HepG2 (cell line): ENCODE data around the gene PLEKHG4B. TPM values are rescaled to one million over a fixed set of nuclear protein-coding genes. Genes with fewer than 3 reads are reported as not detected.

ENCODE experiments used
- ATAC-seq: fragments of 200-7000 bp; cut with Tn5 transposase; 3 replicates; pipeline ENCODE4 v1.9.1; 2020; ENCODE audit warnings: mild to moderate bottlenecking, moderate library complexity
- BruUV-seq: library from RNA; stranded (reverse); fragments of 400-500 nt; replicated peaks from 2 replicates; lab custom pipeline; 2021; lab: Mats Ljungman, UMichigan
- CTCF ChIA-PET: fragments of 300-600 bp; formaldehyde crosslinking; extraction: SDS; loops from one replicate; lab custom pipeline; 2021; ENCODE audit warnings: low total read pairs, inconsistent platforms, low intra/inter-chr PET ratio; lab: Yijun Ruan, JAX
- POLR2A ChIA-PET: fragments of 350-600 bp; sonication (Branson Sonifier 250); formaldehyde crosslinking; loops from one replicate; lab custom pipeline; 2020; ENCODE audit warnings: antibody characterized with exemption, inconsistent platforms; lab: Yijun Ruan, JAX
- DNase-seq: peaks from one replicate; pipeline ENCODE4 v3.0.0-alpha.2; 2015; ENCODE audit warnings: low spot score
- FAIRE-seq: peaks from 3 replicates; lab custom pipeline; 2011; peaks lifted over from hg19 to GRCh38; lab: Jason Lieb, UNC
- H2AFZ ChIP-seq: one replicate; pipeline ENCODE4 v1.6.1; 2011; ENCODE audit warnings: low read length, inconsistent platforms
- H3K27ac ChIP-seq: fragments of 300-600 bp; 3 replicates; pipeline ENCODE4 v1.8.0; 2011; ENCODE audit warnings: mixed run types, mild to moderate bottlenecking, mixed read lengths, low read length, inconsistent platforms; ENCODE audit not compliant: insufficient read depth; ENCODE audit errors: extremely low read length
- H3K27me3 ChIP-seq, 2 experiments: fragments of 200-600 bp in 1 of 2; 2 replicates in 1 of 2; 3 replicates in 1 of 2; pipeline versions ENCODE4 v1.6.0 to v1.8.0; 2011; ENCODE audit warnings: low read length in 2 of 2, mild to moderate bottlenecking in 2 of 2, moderate library complexity in 2 of 2, inconsistent platforms in 1 of 2; ENCODE audit not compliant: insufficient read depth in 2 of 2, control insufficient read depth in 1 of 2
- H3K36me3 ChIP-seq, 2 experiments: fragments of 200-600 bp in 1 of 2; replicated peaks in 1 of 2; 2 replicates in 1 of 2; 3 replicates in 1 of 2; pipeline versions ENCODE4 v1.5.1 to v1.8.0; 2011; ENCODE audit warnings: low read length in 2 of 2, inconsistent platforms in 1 of 2; ENCODE audit not compliant: insufficient read depth in 2 of 2, control insufficient read depth in 1 of 2
- H3K4me1 ChIP-seq: 2 replicates; pipeline ENCODE4 v1.5.1; 2012; ENCODE audit warnings: low read length, inconsistent platforms; ENCODE audit not compliant: insufficient read depth
- H3K4me2 ChIP-seq: 2 replicates; pipeline ENCODE4 v1.6.0; 2011; ENCODE audit warnings: low read depth, low read length, inconsistent platforms
- H3K4me3 ChIP-seq, 3 experiments: fragments of 200-600 bp in 1 of 3; sonication (generic), shearing (Covaris generic) in 1 of 3; replicated peaks in 1 of 3; 2 replicates each; pipeline ENCODE4 v1.5.1; 2011 to 2016; ENCODE audit warnings: low read length in 3 of 3, inconsistent platforms in 2 of 3, low read depth in 2 of 3, mild to moderate bottlenecking in 2 of 3, control low read depth in 1 of 3, mixed read lengths in 1 of 3; ENCODE audit not compliant: insufficient read depth in 1 of 3
- H3K79me2 ChIP-seq: one replicate; pipeline ENCODE4 v1.6.1; 2011; ENCODE audit warnings: low read length, inconsistent platforms; ENCODE audit not compliant: insufficient read depth
- H3K9ac ChIP-seq: 2 replicates; pipeline ENCODE4 v1.6.0; 2011; ENCODE audit warnings: mild to moderate bottlenecking, low read depth, low read length, inconsistent platforms; ENCODE audit not compliant: insufficient read depth
- H3K9me3 ChIP-seq: 2 replicates; pipeline ENCODE4 v1.5.1; 2012; ENCODE audit warnings: mild to moderate bottlenecking, low read length
- H4K20me1 ChIP-seq: 2 replicates; pipeline ENCODE4 v1.6.0; 2011; ENCODE audit warnings: inconsistent platforms, mild to moderate bottlenecking, low read length, moderate library complexity; ENCODE audit not compliant: insufficient read depth
- CENPX ChIP-seq: sonication (generic); formaldehyde crosslinking; IDR thresholded peaks from 2 replicates; pipeline ENCODE4 v1.9.0; 2021; ENCODE audit warnings: mild to moderate bottlenecking, missing genetic modification reagents, moderate library complexity
- TEAD2 ChIP-seq: sonication (generic); formaldehyde crosslinking; IDR thresholded peaks from 2 replicates; pipeline ENCODE4 v1.9.0; 2021; ENCODE audit warnings: missing genetic modification reagents
- ZFP90 ChIP-seq: sonication (generic); formaldehyde crosslinking; IDR thresholded peaks from 2 replicates; pipeline ENCODE4 v1.8.0; 2022; ENCODE audit warnings: missing genetic modification reagents, mild to moderate bottlenecking, inconsistent platforms, borderline replicate concordance
- ZNF263 ChIP-seq: sonication (generic); formaldehyde crosslinking; IDR thresholded peaks from 2 replicates; pipeline ENCODE4 v1.4.0; 2020; ENCODE audit warnings: missing genetic modification reagents
- WGBS: methylation state at CpG from one replicate; pipeline ENCODE4 v1.1.6; 2017; ENCODE audit warnings: low lambda C conversion rate; 5-methylcytosine and 5-hydroxymethylcytosine counted together
- in situ Hi-C: cut with HindIII; loops from 2 replicates; pipeline ENCODE4 v1.10.0; 2017; ENCODE audit warnings: low pct_unique_long_range_greater_than_20kb; ENCODE audit not compliant: extremely low pct_ligation_motif_present
- intact Hi-C: fragments of 100-400 bp; cut with micrococcal nuclease; formaldehyde crosslinking; loops from one replicate; pipeline ENCODE4 v1.10.0; 2022; ENCODE audit not compliant: unreplicated experiment
- polyA plus RNA-seq, 8 experiments: library from polyadenylated mRNA; depleted of rRNA in 3 of 8; stranded (reverse) in 7 of 8; unstranded in 1 of 8; fragments of >200 nt; fragmentation: Illumina TruSeq in 4 of 8; extraction: Trizol in 4 of 8; gene quantifications; 2 replicates each; pipeline versions ENCODE4 v1.2.1 to v1.2.3, GENCODE V29; 2011 to 2016; ENCODE audit warnings: low read depth in 4 of 8, missing spikeins in 1 of 8, mixed read lengths in 1 of 8; ENCODE audit not compliant: insufficient read depth in 1 of 8
- total RNA-seq, 5 experiments: library from RNA; depleted of rRNA; stranded (reverse); fragments of >200 nt; fragmentation: Illumina TruSeq; extraction: Trizol; gene quantifications; 2 replicates each; pipeline ENCODE4 v1.2.3, GENCODE V29; 2016; ENCODE audit warnings: low read depth in 1 of 5

The PLEKHG4B gene
- total and polyA plus RNA-seq, 2 of the 13 experiments (the other 11 are each of a cell fraction or from before 2014, with no cell fraction given): 0.09 TPM; not detected in 1

DNA sequence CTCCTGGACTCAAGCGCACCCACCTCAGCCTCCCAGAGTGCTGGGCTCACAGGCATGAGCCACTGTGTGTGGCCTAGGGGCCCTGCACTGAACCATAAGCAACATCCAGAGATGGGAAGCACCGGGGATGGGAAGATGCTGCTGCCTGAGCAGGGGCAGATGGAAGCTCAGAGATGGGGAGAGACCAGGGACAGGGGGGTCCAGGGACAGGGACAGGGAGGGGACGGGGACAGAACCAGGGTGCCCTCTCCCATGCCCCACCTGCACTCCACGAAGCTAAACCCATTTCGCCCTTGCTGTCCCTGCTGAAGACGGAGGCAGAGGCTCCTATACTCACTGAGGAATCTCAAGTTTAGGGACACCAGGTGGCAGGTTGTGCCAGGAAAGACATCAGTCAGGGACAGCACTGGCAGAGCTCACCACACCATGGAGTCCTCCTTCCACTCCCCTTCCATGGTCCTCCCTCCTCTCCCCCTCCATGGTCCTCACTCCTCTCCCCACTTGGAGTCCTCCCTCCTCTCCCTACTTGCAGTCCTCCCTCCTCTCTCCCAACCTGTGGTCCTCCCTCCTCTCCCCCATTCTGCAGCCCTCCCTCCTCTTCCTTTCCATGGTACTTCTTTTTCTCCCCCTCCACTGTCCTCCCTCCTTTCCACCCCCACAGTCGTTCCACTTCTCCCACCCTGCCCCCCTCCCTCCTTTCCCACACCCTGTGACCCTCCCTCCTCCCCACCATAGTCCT is 53.8 kb downstream of the PLEKHG4B start:
- Histone ChIP-seq H2AFZ (no peak overlapping the region), H3K27me3 (peaks cover 3 to 28% of the 10 kb centered on the region in 2 experiments; a peak in 3 of 5 replicates), H3K9me3 (peaks cover 14% of the 10 kb centered on the region), H3K27ac (no peak overlapping the region), H3K36me3 (no peaks in the 10 kb centered on the region), H3K9ac (no peak overlapping the region), H3K79me2 (no peaks in the 10 kb centered on the region), H3K4me3 (no peak overlapping the region), H3K4me1 (no peaks in the 10 kb centered on the region), H4K20me1 (no peaks in the 10 kb centered on the region), H3K4me2 (no peak overlapping the region)
- 11% methylated on average over 5 of the region's 7 CpGs for WGBS
- no peak for ATAC-seq
- intact Hi-C loops: no loop called here
- peak; percentile 59 for TF ChIP-seq ZNF263 (CRISPR knock-in tag)
- TF ChIP-seq ZFP90 (CRISPR knock-in tag): no peak
- TF ChIP-seq CENPX (CRISPR knock-in tag): no peak
- ChIA-PET POLR2A (no interaction called here), CTCF (no interaction called here)
- FAIRE-seq: no peak
- no peak for DNase-seq
- in situ Hi-C loops: no loop called here
- BruUV-seq: no TSS peak

DNA sequence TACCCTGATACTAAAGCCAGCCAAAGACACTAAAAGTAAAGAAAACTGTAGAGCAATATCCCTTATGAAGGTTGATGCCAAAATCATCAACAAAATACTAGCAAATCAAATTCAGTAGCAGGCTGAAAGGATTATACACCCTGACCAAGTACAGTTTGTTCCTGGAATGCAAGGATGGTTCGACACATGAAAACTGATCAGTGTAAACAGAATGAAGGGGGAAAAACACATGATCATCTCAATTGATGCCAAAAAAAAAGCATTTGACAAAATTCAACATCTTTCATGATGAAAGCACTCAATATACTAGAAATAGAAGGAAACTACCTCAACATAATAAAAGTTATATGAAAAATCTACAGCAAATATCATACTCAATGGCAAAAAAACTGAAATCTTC is 55.8 kb downstream of the PLEKHG4B start:
- H3K4me2 ChIP-seq: no peak overlapping the region
- BruUV-seq: no TSS peak
- TF ChIP-seq TEAD2 (CRISPR knock-in tag): no peak
- H3K9ac ChIP-seq: no peak overlapping the region
- H3K9me3 ChIP-seq: peaks cover 14% of the 10 kb centered on the region
- no peak overlapping the region for H3K4me3 ChIP-seq
- no peaks in the 10 kb centered on the region for H3K4me1 ChIP-seq
- H3K79me2 ChIP-seq: no peaks in the 10 kb centered on the region
- no peaks in the 10 kb centered on the region for H3K36me3 ChIP-seq
- ChIA-PET POLR2A (no interaction called here), CTCF (no interaction called here)
- in situ Hi-C loops: no loop called here
- H3K27ac ChIP-seq: no peak overlapping the region
- intact Hi-C loops: no loop called here
- no peak for DNase-seq
- peaks cover 2 to 25% of the 10 kb centered on the region in 2 experiments; a peak in 2 of 5 replicates for H3K27me3 ChIP-seq
- H2AFZ ChIP-seq: no peak overlapping the region
- no peaks in the 10 kb centered on the region for H4K20me1 ChIP-seq
- no peak for ATAC-seq
- WGBS: 0% methylated on average over 1 of the region's 1 CpG
- no peak for FAIRE-seq
